HepG2 (cell line): Measurements from ENCODE around the gene BMP8A. TPM values are rescaled to one million over a fixed set of nuclear protein-coding genes. Genes with fewer than 3 reads are reported as not detected.

Experiments used
- ATRX ChIP-seq: sonication (generic); formaldehyde crosslinking; IDR thresholded peaks from 2 replicates; pipeline ENCODE4 v1.4.0; 2020; ENCODE audit warnings: missing genetic modification reagents, borderline replicate concordance
- CBX1 ChIP-seq: IDR thresholded peaks from one replicate; pipeline ENCODE4 v1.6.1; 2016; ENCODE audit warnings: antibody characterized with exemption, low read depth
- GFI1 ChIP-seq: sonication (generic); formaldehyde crosslinking; IDR thresholded peaks from 2 replicates; pipeline ENCODE4 v1.5.0; 2020; ENCODE audit warnings: missing genetic modification reagents, mild to moderate bottlenecking, borderline replicate concordance
- KAT8 ChIP-seq: IDR thresholded peaks from 2 replicates; pipeline ENCODE4 v1.6.1; 2016; ENCODE audit warnings: missing genetic modification reagents, missing compliant biosample characterization
- LCORL ChIP-seq, 2 experiments: fragments of 450-650 bp in 1 of 2; sonication (generic) in 1 of 2; formaldehyde crosslinking in 1 of 2; IDR thresholded peaks; 2 replicates each; pipeline versions ENCODE4 v1.5.0 to v1.6.1; 2017 to 2020; ENCODE audit warnings: antibody characterized with exemption in 1 of 2, missing genetic modification reagents in 1 of 2
- MAFF ChIP-seq: IDR thresholded peaks from 2 replicates; pipeline ENCODE4 v1.6.1; 2011; ENCODE audit warnings: low read depth, low read length, improper control_type of control experiment
- NR3C1 ChIP-seq: sonication (generic); formaldehyde crosslinking; IDR thresholded peaks from 2 replicates; pipeline ENCODE4 v1.4.0; 2020; ENCODE audit warnings: missing genetic modification reagents
- THAP11 ChIP-seq: IDR thresholded peaks from 2 replicates; pipeline ENCODE4 v1.6.1; 2016; ENCODE audit warnings: missing biosample characterization, missing genetic modification reagents
- THYN1 ChIP-seq: sonication (generic); formaldehyde crosslinking; IDR thresholded peaks from 2 replicates; pipeline ENCODE4 v1.8.1; 2023; ENCODE audit warnings: low read depth, mild to moderate bottlenecking, moderate library complexity, missing genetic modification reagents, borderline replicate concordance
- ZNF598 ChIP-seq: sonication (generic); formaldehyde crosslinking; IDR thresholded peaks from 2 replicates; pipeline ENCODE4 v1.5.1; 2020; ENCODE audit warnings: mild to moderate bottlenecking, missing genetic modification reagents, borderline replicate concordance
- polyA plus RNA-seq, 8 experiments: library from polyadenylated mRNA; depleted of rRNA in 3 of 8; stranded (reverse) in 7 of 8; unstranded in 1 of 8; fragments of >200 nt; fragmentation: Illumina TruSeq in 4 of 8; extraction: Trizol in 4 of 8; gene quantifications; 2 replicates each; pipeline versions ENCODE4 v1.2.1 to v1.2.3, GENCODE V29; 2011 to 2016; ENCODE audit warnings: low read depth in 4 of 8, missing spikeins in 1 of 8, mixed read lengths in 1 of 8; ENCODE audit not compliant: insufficient read depth in 1 of 8
- total RNA-seq, 5 experiments: library from RNA; depleted of rRNA; stranded (reverse); fragments of >200 nt; fragmentation: Illumina TruSeq; extraction: Trizol; gene quantifications; 2 replicates each; pipeline ENCODE4 v1.2.3, GENCODE V29; 2016; ENCODE audit warnings: low read depth in 1 of 5
- TF ChIP-seq, protein P1 (sequence below): IDR thresholded peaks from 2 replicates; pipeline ENCODE4 v1.6.1; 2018; ENCODE audit warnings: missing genetic modification reagents
- TF ChIP-seq, protein P2 (sequence below), 2 experiments: sonication (generic) in 1 of 2; formaldehyde crosslinking in 1 of 2; IDR thresholded peaks; 2 replicates each; pipeline versions ENCODE4 v1.4.0 to v1.6.1; 2016 to 2020; ENCODE audit warnings: borderline replicate concordance in 1 of 2, low read depth in 1 of 2, mild to moderate bottlenecking in 1 of 2, missing genetic modification reagents in 1 of 2
- TF ChIP-seq, protein P3 (sequence below): sonication (generic); formaldehyde crosslinking; IDR thresholded peaks from 2 replicates; pipeline ENCODE4 v1.4.0; 2020; ENCODE audit warnings: missing genetic modification reagents
- TF ChIP-seq, protein P4 (sequence below): sonication (generic); formaldehyde crosslinking; IDR thresholded peaks from 2 replicates; pipeline ENCODE4 v1.4.0; 2020; ENCODE audit warnings: missing genetic modification reagents

Gene BMP8A
- total and polyA plus RNA-seq, 2 of the 13 experiments (the other 11 are each of a cell fraction or from before 2014, with no cell fraction given), result 0.05 TPM; not detected in 1

DNA sequence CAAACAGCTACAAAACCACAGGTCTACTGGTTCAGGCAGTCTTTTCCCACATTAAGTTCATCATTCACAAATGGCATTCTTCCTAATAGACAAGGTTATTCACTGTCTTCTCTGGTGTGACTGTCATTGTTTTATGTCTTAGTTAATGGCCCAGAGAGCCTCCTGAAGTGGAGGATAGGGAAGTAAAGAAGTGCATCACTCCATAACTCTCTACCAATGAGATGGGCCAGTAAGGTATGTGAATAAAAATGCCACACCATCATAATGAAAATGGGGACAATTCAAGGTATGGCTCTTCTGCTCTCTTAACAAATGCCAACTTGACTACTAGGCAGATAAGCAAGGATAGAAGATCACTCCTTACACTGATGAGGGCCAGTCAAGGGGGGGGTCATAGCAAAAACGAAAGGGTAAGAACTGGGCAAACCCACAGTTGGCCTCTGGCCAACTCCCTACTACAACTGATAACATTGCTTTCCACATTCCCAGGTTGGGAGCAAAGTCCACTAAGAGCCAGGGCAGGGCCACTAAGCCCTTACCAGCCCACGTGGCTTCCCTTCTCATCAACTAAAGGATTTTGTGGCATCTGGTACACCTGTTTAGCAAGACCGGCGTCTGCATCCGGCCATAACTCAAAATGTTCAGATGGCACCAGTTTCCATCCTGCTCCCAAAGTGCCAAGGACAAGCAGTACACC lies 75.2 kb downstream of the BMP8A start (continued):
- TF ChIP-seq ATRX (no peak), THYN1 (no peak), MAFF (no peak), GFI1 (CRISPR knock-in tag) (no peak), LCORL (IDR thresholded peaks at IDR 0.05) (peak; percentile 45; the same call in 1 of the 2 replicates), LCORL (CRISPR knock-in tag; IDR thresholded peaks at IDR 0.05) (peak; percentile 44; the same call in 1 of the 2 replicates), NR3C1 (no peak), KAT8 (CRISPR knock-in tag) (peak; percentile 23; the same call in 1 of the 2 replicates), THAP11 (CRISPR knock-in tag) (peak; percentile 32; the same call in 1 of the 2 replicates), CBX1 (no peak), ZNF598 (CRISPR knock-in tag) (no peak)
- TF ChIP-seq, protein P1, sequence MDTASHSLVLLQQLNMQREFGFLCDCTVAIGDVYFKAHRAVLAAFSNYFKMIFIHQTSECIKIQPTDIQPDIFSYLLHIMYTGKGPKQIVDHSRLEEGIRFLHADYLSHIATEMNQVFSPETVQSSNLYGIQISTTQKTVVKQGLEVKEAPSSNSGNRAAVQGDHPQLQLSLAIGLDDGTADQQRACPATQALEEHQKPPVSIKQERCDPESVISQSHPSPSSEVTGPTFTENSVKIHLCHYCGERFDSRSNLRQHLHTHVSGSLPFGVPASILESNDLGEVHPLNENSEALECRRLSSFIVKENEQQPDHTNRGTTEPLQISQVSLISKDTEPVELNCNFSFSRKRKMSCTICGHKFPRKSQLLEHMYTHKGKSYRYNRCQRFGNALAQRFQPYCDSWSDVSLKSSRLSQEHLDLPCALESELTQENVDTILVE (CRISPR knock-in tag), result no peak; the same call in 1 of the 2 replicates
- TF ChIP-seq, protein P2, sequence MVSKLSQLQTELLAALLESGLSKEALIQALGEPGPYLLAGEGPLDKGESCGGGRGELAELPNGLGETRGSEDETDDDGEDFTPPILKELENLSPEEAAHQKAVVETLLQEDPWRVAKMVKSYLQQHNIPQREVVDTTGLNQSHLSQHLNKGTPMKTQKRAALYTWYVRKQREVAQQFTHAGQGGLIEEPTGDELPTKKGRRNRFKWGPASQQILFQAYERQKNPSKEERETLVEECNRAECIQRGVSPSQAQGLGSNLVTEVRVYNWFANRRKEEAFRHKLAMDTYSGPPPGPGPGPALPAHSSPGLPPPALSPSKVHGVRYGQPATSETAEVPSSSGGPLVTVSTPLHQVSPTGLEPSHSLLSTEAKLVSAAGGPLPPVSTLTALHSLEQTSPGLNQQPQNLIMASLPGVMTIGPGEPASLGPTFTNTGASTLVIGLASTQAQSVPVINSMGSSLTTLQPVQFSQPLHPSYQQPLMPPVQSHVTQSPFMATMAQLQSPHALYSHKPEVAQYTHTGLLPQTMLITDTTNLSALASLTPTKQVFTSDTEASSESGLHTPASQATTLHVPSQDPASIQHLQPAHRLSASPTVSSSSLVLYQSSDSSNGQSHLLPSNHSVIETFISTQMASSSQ (IDR thresholded peaks at IDR 0.05; ENCODE audit: low read depth), result no peak
- TF ChIP-seq, protein P2 (CRISPR knock-in tag; IDR thresholded peaks at IDR 0.05; ENCODE audit: borderline replicate concordance), result peak; percentile 46; the same call in 1 of the 2 replicates
- TF ChIP-seq, protein P3, sequence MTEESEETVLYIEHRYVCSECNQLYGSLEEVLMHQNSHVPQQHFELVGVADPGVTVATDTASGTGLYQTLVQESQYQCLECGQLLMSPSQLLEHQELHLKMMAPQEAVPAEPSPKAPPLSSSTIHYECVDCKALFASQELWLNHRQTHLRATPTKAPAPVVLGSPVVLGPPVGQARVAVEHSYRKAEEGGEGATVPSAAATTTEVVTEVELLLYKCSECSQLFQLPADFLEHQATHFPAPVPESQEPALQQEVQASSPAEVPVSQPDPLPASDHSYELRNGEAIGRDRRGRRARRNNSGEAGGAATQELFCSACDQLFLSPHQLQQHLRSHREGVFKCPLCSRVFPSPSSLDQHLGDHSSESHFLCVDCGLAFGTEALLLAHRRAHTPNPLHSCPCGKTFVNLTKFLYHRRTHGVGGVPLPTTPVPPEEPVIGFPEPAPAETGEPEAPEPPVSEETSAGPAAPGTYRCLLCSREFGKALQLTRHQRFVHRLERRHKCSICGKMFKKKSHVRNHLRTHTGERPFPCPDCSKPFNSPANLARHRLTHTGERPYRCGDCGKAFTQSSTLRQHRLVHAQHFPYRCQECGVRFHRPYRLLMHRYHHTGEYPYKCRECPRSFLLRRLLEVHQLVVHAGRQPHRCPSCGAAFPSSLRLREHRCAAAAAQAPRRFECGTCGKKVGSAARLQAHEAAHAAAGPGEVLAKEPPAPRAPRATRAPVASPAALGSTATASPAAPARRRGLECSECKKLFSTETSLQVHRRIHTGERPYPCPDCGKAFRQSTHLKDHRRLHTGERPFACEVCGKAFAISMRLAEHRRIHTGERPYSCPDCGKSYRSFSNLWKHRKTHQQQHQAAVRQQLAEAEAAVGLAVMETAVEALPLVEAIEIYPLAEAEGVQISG (CRISPR knock-in tag), result peak; percentile 74; the same call in 1 of the 2 replicates
- TF ChIP-seq, protein P4, sequence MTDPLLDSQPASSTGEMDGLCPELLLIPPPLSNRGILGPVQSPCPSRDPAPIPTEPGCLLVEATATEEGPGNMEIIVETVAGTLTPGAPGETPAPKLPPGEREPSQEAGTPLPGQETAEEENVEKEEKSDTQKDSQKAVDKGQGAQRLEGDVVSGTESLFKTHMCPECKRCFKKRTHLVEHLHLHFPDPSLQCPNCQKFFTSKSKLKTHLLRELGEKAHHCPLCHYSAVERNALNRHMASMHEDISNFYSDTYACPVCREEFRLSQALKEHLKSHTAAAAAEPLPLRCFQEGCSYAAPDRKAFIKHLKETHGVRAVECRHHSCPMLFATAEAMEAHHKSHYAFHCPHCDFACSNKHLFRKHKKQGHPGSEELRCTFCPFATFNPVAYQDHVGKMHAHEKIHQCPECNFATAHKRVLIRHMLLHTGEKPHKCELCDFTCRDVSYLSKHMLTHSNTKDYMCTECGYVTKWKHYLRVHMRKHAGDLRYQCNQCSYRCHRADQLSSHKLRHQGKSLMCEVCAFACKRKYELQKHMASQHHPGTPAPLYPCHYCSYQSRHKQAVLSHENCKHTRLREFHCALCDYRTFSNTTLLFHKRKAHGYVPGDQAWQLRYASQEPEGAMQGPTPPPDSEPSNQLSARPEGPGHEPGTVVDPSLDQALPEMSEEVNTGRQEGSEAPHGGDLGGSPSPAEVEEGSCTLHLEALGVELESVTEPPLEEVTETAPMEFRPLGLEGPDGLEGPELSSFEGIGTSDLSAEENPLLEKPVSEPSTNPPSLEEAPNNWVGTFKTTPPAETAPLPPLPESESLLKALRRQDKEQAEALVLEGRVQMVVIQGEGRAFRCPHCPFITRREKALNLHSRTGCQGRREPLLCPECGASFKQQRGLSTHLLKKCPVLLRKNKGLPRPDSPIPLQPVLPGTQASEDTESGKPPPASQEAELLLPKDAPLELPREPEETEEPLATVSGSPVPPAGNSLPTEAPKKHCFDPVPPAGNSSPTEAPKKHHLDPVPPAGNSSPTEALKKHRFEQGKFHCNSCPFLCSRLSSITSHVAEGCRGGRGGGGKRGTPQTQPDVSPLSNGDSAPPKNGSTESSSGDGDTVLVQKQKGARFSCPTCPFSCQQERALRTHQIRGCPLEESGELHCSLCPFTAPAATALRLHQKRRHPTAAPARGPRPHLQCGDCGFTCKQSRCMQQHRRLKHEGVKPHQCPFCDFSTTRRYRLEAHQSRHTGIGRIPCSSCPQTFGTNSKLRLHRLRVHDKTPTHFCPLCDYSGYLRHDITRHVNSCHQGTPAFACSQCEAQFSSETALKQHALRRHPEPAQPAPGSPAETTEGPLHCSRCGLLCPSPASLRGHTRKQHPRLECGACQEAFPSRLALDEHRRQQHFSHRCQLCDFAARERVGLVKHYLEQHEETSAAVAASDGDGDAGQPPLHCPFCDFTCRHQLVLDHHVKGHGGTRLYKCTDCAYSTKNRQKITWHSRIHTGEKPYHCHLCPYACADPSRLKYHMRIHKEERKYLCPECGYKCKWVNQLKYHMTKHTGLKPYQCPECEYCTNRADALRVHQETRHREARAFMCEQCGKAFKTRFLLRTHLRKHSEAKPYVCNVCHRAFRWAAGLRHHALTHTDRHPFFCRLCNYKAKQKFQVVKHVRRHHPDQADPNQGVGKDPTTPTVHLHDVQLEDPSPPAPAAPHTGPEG (CRISPR knock-in tag), result no peak
